Esophagus muscularis mucosa (tissue), 4 donors: ENCODE measurements around the gene RASSF3. TPM values are rescaled to one million over a fixed set of nuclear protein-coding genes. Genes with fewer than 3 reads are reported as not detected.
A peak's percentile ranks its signal among the peaks of the same experiment; 100 is the strongest.

ENCODE experiments used
- DNase-seq: peaks from one replicate; pipeline ENCODE4 v3.0.0-alpha.2; 2017; ENCODE audit errors: extremely low spot score
- H3K27ac ChIP-seq, 4 donors: fragments of 200-600 bp; sonication (generic); replicated peaks in 1 of 4; 1 replicate in 3 of 4; 2 replicates in 1 of 4; pipeline ENCODE4 v1.5.1; 2016 to 2019; ENCODE audit warnings: mild to moderate bottlenecking in 1 of 4
- H3K27me3 ChIP-seq, 4 donors: fragments of 200-600 bp; sonication (generic); one replicate each; pipeline versions ENCODE4 v1.5.1 to v1.6.0; 2016 to 2019
- H3K36me3 ChIP-seq, 4 donors: fragments of 200-600 bp; sonication (generic); one replicate each; pipeline ENCODE4 v1.5.1; 2016 to 2019
- H3K4me1 ChIP-seq, 4 donors: fragments of 200-600 bp; sonication (generic); one replicate each; pipeline ENCODE4 v1.5.1; 2016 to 2019
- H3K4me3 ChIP-seq, 4 donors: fragments of 200-600 bp; sonication (generic); 1 replicate in 2 of 4; 2 replicates in 2 of 4; pipeline ENCODE4 v1.5.1; 2016 to 2019; ENCODE audit warnings: mild to moderate bottlenecking in 4 of 4, moderate library complexity in 1 of 4
- H3K9me3 ChIP-seq, 4 donors: fragments of 200-600 bp; sonication (generic); 1 replicate in 3 of 4; 2 replicates in 1 of 4; pipeline ENCODE4 v1.5.1; 2016 to 2019
- EP300 ChIP-seq: sonication (generic); formaldehyde crosslinking; IDR thresholded peaks from one replicate; pipeline ENCODE4 v1.6.1; 2017; ENCODE audit warnings: antibody characterized with exemption
- POLR2A ChIP-seq: fragments of 450-650 bp; IDR thresholded peaks from one replicate; pipeline ENCODE4 v1.6.1; 2017; ENCODE audit warnings: antibody characterized with exemption, moderate library complexity, mild to moderate bottlenecking, low read depth
- POLR2AphosphoS5 ChIP-seq, 2 donors: sonication (generic); formaldehyde crosslinking; IDR thresholded peaks; one replicate each; pipeline ENCODE4 v1.6.1; 2017; ENCODE audit warnings: antibody characterized with exemption in 2 of 2
- WGBS: methylation state at CpG from one replicate; pipeline ENCODE4 v1.1.5; 2018; 5-methylcytosine and 5-hydroxymethylcytosine counted together
- intact Hi-C: fragments of 100-400 bp; cut with DNase I; formaldehyde crosslinking; loops from one replicate; pipeline ENCODE4 v1.15.1; 2023
- total RNA-seq, 4 donors: library from RNA; depleted of rRNA; stranded (reverse); fragments of >200 nt; gene quantifications; one replicate each; pipeline versions ENCODE4 v1.1.0 to v1.2.1, GENCODE V29; 2016
- TF ChIP-seq, protein P1 (sequence below), 3 experiments: fragments of 200-600 bp in 2 of 3; fragments of 450-650 bp in 1 of 3; sonication (generic) in 2 of 3; IDR thresholded peaks; one replicate each; pipeline ENCODE4 v1.5.1; 2017 to 2019; ENCODE audit warnings: antibody characterized with exemption in 3 of 3, mild to moderate bottlenecking in 2 of 3, moderate library complexity in 1 of 3

The RASSF3 gene
- total RNA-seq, 4 donors from 2014 or later: 124 to 299 (median 229) TPM

DNA sequence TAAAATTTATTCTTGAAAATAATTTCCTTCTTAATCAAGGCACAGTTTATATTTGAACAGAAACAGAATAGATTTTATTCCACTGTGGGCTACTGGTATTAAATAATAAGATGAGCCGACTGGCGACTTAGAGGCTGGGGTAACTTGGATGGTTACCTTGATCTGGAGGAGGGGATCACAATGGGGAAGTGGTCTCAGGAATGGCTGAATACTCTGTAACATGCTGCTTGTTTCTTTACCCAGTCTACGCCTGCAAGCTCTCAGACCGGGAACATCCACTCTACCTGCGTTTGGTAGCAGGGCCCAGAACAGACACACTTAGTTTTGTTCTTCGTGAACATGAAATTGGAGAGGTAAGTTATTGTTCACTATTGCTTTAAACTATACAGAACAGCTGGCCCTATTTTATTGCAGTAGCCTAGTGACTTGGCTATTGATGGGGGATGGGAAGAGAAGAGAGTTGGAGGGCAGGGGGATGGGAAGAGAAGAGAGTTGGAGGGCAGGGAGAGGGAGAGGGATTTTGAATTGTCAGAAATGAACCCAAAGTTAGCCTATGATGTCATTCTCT, 81.0 kb downstream of the RASSF3 start:
- no peak overlapping the region for H3K4me3 ChIP-seq
- peaks cover 28 to 52% (median 50%) of the 10 kb centered on the region in 4 donors for H3K4me1 ChIP-seq
- TF ChIP-seq POLR2AphosphoS5 (IDR thresholded peaks at IDR 0.05): no peak
- no peak for TF ChIP-seq POLR2A
- TF ChIP-seq, protein P1, sequence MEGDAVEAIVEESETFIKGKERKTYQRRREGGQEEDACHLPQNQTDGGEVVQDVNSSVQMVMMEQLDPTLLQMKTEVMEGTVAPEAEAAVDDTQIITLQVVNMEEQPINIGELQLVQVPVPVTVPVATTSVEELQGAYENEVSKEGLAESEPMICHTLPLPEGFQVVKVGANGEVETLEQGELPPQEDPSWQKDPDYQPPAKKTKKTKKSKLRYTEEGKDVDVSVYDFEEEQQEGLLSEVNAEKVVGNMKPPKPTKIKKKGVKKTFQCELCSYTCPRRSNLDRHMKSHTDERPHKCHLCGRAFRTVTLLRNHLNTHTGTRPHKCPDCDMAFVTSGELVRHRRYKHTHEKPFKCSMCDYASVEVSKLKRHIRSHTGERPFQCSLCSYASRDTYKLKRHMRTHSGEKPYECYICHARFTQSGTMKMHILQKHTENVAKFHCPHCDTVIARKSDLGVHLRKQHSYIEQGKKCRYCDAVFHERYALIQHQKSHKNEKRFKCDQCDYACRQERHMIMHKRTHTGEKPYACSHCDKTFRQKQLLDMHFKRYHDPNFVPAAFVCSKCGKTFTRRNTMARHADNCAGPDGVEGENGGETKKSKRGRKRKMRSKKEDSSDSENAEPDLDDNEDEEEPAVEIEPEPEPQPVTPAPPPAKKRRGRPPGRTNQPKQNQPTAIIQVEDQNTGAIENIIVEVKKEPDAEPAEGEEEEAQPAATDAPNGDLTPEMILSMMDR (IDR thresholded peaks at IDR 0.05): no peak
- no peak for TF ChIP-seq EP300
- no peak overlapping the region for H3K27ac ChIP-seq
- WGBS: 95% methylated on average over 6 of the region's 6 CpGs
- H3K36me3 ChIP-seq: peaks cover 0 to 36% (median 22%) of the 10 kb centered on the region in 4 donors
- intact Hi-C loops: no loop called here
- no peak for DNase-seq
- no peaks in the 10 kb centered on the region for H3K27me3 ChIP-seq
- no peaks in the 10 kb centered on the region for H3K9me3 ChIP-seq

DNA sequence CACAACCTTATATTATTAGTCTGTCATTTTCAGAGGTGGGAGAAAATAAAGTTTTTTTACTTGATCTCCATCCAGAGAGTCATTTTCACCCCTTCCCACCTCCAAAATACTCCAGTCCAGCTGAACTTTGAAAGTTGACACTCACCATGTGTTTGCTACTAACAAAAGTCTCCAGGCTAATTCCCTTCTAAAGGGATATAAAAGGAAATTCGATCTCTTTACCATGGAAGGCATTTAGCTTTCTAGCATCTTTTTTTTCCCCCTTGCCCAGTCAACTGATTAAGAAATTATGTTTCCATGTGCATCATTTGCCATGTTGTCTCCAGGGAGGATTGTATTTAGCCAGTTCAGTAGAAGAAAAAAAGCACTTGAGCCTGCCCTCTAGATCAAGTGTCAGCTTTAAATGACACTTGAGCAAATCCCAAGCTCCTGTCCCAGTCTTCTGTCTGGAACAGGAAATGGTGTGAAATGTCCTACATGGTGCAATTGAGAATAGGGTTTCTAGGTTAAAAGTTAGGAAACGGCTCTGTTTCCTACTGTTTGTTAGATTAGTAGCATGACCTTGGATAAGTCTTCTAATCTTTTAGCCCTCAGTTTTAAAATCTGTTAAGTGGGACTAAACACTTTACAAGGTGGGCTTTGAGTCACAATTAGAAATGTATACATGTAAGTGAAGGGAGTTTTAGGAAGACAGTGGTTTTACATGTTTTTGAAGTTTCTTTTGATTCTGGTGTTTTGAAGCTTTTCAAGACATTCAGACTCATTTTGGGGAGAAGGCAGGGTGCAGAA, 81.7 kb downstream of the RASSF3 start:
- H3K27me3 ChIP-seq: no peaks in the 10 kb centered on the region
- H3K9me3 ChIP-seq: no peaks in the 10 kb centered on the region
- 49% methylated on average over 2 of the region's 2 CpGs for WGBS
- no peak for DNase-seq
- H3K4me1 ChIP-seq: peaks cover 33 to 59% (median 56%) of the 10 kb centered on the region in 4 donors
- TF ChIP-seq POLR2A: no peak
- no peak for TF ChIP-seq POLR2AphosphoS5 (IDR thresholded peaks at IDR 0.05)
- TF ChIP-seq, protein P1 (IDR thresholded peaks at IDR 0.05): no peak
- no peak for TF ChIP-seq EP300
- peak overlapping the region in 1 of 4 donors; percentile 2 for H3K27ac ChIP-seq
- H3K4me3 ChIP-seq: no peak overlapping the region
- H3K36me3 ChIP-seq: peaks cover 0 to 29% (median 16%) of the 10 kb centered on the region in 4 donors
- intact Hi-C loops: no loop called here

DNA sequence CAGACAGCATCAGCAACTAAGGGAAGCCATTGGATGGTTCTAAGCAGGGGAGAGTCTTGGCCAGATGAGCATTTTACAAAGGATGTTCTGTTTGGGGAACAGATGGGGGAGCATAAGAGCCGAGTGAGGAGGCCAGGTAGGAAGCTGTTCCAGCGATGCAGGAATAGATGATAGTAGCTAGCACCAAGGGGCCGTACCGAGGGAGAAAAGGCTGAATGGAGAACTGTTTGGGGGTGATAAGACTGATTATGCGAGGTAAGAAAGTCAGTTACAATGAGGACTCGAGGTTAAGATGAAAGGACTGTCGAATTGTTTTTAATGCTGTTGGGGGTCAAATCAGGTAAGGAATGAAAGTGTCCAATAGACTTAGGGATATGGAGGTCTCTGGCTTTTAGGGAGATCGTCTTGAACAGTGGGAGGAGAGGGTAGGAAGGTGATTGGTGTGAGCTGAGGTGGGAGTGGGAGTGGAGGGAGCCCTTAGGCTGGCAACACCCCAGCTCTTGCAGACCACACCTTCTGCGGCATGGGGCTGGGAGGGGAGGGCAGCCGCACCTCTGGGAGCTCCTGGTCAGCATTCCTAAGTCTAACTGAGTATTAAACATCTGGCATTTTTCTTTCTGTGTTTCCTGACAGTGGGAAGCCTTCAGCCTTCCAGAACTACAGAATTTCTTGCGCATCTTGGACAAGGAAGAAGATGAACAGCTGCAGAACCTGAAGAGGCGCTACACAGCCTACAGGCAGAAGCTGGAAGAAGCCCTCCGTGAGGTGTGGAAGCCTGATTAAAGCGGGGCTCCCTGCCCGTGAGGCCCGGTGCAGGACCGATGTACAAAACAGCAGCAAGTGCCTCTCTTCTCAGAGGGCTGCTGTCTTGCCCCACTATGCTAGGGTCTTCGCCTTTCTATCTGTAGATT, 84.1 kb downstream of the RASSF3 start:
- intact Hi-C loops: loop anchor here (2.0 to 5.0 kb wide), 2 partner anchors 84 to 242 kb away; partner anchors contain the start of genes RASSF3 and TBK1
- no peaks in the 10 kb centered on the region for H3K27me3 ChIP-seq
- H3K4me1 ChIP-seq: peaks cover 16 to 43% (median 41%) of the 10 kb centered on the region in 4 donors
- DNase-seq: no peak
- peak overlapping the region; percentile 22 to 51 (median 40) for H3K27ac ChIP-seq
- peaks cover 7 to 33% (median 20%) of the 10 kb centered on the region in 4 donors for H3K36me3 ChIP-seq
- 59% methylated on average over 18 of the region's 18 CpGs for WGBS
- TF ChIP-seq EP300 (no peak), POLR2A (no peak), POLR2AphosphoS5 (IDR thresholded peaks at IDR 0.05) (peak; percentile 5 to 8)
- TF ChIP-seq, protein P1 (IDR thresholded peaks at IDR 0.05): peak; percentile 24 to 44 (median 30)
- H3K9me3 ChIP-seq: no peaks in the 10 kb centered on the region
- no peak overlapping the region for H3K4me3 ChIP-seq

DNA sequence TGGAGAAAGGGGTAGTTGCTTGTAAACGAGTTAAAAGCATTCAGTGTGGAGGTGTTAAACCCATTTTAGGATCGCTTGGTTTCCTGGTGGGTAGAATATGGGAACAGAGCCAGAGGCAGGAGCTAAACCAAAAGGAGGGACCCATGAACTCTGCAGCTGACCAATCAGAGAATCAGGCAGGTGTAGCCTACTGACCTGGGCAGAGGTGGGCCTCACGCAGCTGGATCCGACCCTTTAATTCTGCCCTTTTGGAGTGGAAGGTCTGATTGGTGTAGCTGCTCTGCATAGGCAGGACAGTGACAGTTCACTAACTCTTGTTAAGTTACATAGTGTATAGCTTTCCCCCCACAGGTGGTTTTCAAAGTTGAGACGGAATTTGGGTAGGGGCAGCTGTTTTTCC, 85.3 kb downstream of the RASSF3 start:
- WGBS: 75% methylated on average over 5 of the region's 5 CpGs
- no peaks in the 10 kb centered on the region for H3K27me3 ChIP-seq
- peak overlapping the region; percentile 22 to 44 (median 40) for H3K27ac ChIP-seq
- no peak for TF ChIP-seq POLR2AphosphoS5 (IDR thresholded peaks at IDR 0.05)
- TF ChIP-seq EP300: no peak
- TF ChIP-seq, protein P1 (IDR thresholded peaks at IDR 0.05): no peak
- TF ChIP-seq POLR2A: no peak
- intact Hi-C loops: loop anchor here (2.0 to 5.0 kb wide), 2 partner anchors 85 to 243 kb away; partner anchors contain the start of genes RASSF3 and TBK1
- no peak overlapping the region for H3K4me3 ChIP-seq
- DNase-seq: no peak
- peaks cover 16 to 44% (median 41%) of the 10 kb centered on the region in 4 donors for H3K4me1 ChIP-seq
- peaks cover 7 to 39% (median 20%) of the 10 kb centered on the region in 4 donors for H3K36me3 ChIP-seq
- no peaks in the 10 kb centered on the region for H3K9me3 ChIP-seq
